ENCODE data around the gene TRAPPC5.
A peak's percentile ranks its signal among the peaks of the same experiment; 100 is the strongest.
"Not testable (repeated sequence)": the region's sequence is repeated elsewhere in the genome, so short reads cannot be mapped to it uniquely, and the experiment has no call there.

TRAPPC5 gene

DNA sequence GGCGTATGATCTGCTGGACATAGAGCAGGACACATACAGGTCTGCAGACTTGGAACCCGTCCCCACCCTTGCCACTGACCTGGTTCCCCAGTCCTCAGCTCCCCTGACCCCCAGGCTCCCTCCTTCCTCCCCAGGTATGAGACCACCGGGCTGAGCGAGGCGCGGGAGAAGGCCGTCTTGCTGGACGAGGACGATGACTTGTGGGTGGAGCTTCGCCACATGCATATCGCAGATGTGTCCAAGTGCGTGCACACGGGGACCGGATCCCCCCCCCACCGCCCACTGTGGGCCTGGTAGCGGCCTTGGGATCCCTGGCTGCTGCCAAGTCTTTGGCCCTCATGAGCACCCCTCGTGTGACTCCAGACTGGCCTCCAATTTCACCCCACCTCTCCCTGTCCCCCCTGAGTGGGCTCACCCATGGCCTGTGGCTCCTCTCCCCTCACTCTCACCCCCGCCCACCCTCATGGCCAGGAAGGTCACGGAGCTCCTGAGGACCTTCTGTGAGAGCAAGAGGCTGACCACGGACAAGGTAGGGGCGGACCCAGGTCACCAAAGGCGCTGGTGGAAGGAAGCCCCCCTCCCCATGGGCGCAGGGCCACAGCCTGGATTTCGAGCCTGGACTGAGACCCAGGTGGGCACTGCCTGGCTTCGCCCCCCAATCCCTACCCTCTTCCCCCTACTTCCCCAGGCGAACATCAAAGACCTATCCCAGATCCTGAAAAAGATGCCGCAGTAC lies 38.2 kb upstream of the TRAPPC5 start:
- H3K36me3 Mint-ChIP-seq (ENCODE audit: low read depth): peaks cover 8% of the 10 kb centered on the region
- no peaks in the 10 kb centered on the region for H3K9me3 Mint-ChIP-seq
- H3K27me3 Mint-ChIP-seq: no peaks in the 10 kb centered on the region
- ATAC-seq (no peak), DNase-seq (no peak)
- H3K4me1 Mint-ChIP-seq: peaks cover 21% of the 10 kb centered on the region
- H3K27ac Mint-ChIP-seq: no peak overlapping the region
- no peak overlapping the region for H3K4me3 Mint-ChIP-seq

DNA sequence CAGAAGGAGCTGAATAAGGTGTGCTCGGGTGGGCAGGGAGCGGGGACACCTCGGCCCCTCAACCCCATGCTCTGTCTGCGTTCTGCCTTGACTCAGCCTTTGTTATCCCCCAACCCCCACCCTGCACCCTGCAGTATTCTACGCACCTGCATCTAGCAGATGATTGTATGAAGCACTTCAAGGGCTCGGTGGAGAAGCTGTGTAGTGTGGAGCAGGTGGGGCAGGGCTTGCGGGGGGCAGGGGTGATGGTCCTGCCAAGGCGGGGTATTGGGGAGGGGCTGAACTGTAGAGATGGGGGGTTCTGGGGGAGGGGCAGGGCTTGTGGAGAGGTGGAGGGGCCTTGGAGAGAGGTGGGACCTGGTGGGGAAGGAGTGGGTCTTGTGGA lies 37.6 kb upstream of the TRAPPC5 start:
- Mint-ChIP-seq H3K27me3 (no peaks in the 10 kb centered on the region), H3K4me1 (peaks cover 17% of the 10 kb centered on the region), H3K27ac (no peak overlapping the region), H3K36me3 (ENCODE audit: low read depth) (peaks cover 8% of the 10 kb centered on the region), H3K9me3 (no peaks in the 10 kb centered on the region), H3K4me3 (no peak overlapping the region)
- ATAC-seq (no peak), DNase-seq (no peak)

DNA sequence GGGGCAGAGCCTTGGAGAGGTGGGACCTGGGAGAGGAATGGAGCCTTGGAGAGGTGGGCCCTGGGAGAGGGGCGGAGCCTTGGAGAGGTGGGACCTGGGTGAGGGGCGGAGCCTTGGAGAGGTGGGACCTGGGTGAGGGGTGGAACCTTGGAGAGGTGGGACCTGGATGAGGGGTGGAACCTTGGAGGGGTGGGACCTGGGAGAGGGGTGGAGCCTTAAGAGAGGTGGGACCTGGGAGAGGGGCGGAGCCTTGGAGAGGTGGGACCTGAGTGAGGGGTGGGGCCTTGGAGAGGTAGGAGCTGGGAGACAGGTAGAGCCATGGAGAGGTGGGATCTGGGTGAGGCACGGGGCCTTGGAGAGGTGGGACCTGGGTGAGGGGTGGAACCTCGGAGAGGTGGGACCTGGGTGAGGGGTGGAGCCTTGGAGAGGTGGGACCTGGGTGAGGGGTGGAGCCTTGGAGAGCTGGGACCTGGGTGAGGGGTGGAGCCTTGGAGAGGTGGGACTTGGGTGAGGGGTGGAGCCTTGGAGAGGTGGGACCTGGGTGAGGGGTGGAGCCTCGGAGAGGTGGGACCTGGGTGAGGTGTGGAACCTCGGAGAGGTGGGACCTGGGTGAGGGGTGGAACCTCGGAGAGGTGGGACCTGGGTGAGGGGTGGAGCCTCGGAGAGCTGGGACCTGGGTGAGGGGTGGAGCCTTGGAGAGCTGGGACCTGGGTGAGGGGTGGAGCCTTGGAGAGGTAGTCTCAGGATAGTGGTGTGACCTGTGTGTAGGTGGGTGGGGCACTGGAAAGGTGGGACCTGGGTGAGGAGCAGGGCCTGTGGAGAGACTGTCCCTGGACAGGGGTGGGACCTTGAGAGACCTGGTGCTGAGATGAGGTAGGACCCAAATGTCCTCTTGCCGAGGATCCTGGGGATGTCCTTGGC lies 36.7 kb upstream of the TRAPPC5 start:
- H3K4me1 Mint-ChIP-seq: peaks cover 13% of the 10 kb centered on the region
- not testable (repeated sequence) for ATAC-seq; H3K4me3 Mint-ChIP-seq; H3K9me3 Mint-ChIP-seq; H3K36me3 Mint-ChIP-seq (ENCODE audit: low read depth); H3K27me3 Mint-ChIP-seq; H3K27ac Mint-ChIP-seq
- peak; percentile 34 for DNase-seq

DNA sequence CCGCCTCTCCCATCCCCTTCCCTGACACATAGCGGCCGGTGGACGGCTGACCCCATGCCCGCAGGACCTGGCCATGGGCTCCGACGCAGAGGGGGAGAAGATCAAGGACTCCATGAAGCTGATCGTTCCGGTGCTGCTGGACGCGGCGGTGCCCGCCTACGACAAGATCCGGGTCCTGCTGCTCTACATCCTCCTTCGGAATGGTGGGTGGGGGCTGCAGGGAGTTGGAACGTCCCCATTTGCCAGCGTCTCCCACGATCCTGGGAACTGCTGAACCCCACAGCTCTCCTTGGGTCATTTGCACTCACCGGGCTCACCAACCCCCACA lies 36.1 kb upstream of the TRAPPC5 start:
- ATAC-seq (no peak), DNase-seq (no peak)
- Mint-ChIP-seq H3K4me1 (peaks cover 11% of the 10 kb centered on the region), H3K27me3 (no peaks in the 10 kb centered on the region), H3K36me3 (ENCODE audit: low read depth) (peaks cover 8% of the 10 kb centered on the region), H3K4me3 (no peak overlapping the region), H3K27ac (no peak overlapping the region), H3K9me3 (no peaks in the 10 kb centered on the region)

DNA sequence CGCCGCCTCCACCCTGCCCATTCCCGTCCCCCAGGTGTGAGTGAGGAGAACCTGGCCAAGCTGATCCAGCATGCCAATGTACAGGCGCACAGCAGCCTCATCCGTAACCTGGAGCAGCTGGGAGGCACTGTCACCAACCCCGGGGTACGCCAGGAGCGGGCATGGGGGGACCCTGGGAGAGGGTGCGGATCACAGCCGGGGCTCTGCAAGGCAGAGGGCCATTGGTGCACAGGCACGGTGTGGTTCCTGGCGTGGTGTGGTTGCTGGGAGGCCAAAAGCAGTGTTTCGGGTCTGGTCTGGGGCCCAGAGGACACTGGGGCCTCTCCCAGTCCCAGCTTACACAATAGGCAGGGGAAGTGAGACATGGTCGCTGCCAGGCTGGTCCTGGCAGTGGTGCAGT lies 35.5 kb upstream of the TRAPPC5 start:
- Mint-ChIP-seq H3K4me1 (peaks cover 4% of the 10 kb centered on the region), H3K9me3 (no peaks in the 10 kb centered on the region), H3K27ac (no peak overlapping the region), H3K27me3 (no peaks in the 10 kb centered on the region), H3K4me3 (no peak overlapping the region), H3K36me3 (ENCODE audit: low read depth) (peaks cover 4% of the 10 kb centered on the region)
- ATAC-seq: no peak
- DNase-seq: no peak

DNA sequence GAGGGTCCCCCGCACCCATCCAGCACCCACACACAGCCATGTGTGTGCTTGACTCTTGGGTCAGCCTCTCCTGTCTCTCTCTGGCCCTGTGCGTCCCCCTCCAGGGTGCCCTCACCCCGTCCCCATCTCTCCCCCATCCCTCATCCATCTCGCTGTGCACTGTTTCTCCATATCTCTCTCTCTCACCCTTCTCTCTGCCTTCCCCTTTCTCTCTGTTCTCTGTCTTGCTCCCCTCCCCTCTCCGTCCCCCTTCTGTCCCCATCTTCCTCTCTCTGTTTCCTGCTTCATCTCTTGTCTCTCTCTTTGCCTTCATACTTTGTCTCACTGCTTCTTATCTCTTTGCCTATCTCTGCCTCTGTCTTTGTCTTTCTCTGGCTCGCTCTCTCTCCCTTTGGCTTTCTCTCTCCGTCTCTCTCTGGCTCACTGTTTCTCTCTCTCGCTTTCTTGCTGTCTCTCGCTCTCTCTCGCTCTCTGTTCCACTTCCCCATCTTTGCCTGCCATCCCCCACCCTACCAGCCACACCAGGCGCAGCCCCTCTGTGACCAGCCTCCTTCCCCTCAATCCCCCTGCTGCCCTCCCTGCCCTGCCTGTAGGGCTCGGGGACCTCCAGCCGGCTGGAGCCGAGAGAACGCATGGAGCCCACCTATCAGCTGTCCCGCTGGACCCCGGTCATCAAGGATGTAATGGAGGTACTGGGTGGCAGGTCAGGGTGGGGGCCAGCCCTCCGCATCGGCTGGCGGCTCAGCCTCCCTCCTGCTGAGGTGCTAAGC lies 34.8 kb upstream of the TRAPPC5 start:
- Mint-ChIP-seq H3K27me3 (no peaks in the 10 kb centered on the region), H3K9me3 (no peaks in the 10 kb centered on the region), H3K27ac (no peak overlapping the region), H3K36me3 (ENCODE audit: low read depth) (no peaks in the 10 kb centered on the region), H3K4me3 (no peak overlapping the region), H3K4me1 (peaks cover 3% of the 10 kb centered on the region)
- DNase-seq: no peak
- ATAC-seq: no peak

DNA sequence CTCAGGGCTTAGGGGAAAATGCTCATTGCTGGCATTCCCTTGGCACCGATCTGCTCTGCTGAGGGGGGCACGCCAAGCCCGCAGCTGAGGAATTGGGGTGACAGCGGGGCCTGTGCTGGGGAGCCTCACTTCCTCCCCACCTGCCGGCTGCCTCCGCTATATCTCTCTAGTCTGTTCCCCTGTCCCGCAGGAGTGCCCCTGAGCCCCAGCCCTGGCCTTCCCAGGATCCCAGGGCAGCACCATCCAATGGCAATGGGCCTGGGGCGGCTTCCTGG lies 34.3 kb upstream of the TRAPPC5 start:
- H3K27me3 Mint-ChIP-seq: peaks cover 2% of the 10 kb centered on the region
- H3K27ac Mint-ChIP-seq: no peak overlapping the region

DNA sequence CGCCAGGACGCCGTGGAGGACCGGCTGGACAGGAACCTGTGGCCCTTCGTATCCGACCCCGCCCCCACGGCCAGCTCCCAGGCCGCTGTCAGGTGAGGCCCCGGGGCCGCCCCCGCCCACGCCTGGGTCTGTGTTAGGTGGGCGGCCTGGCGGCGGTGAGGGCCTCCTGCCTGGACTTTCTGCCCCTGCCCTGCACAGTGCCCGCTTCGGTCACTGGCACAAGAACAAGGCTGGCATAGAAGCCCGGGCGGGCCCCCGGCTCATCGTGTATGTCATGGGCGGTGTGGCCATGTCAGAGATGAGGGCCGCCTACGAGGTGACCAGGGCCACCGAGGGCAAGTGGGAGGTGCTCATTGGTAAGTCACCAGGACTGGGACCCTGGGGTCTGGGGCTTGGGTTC lies 33.5 kb upstream of the TRAPPC5 start:
- DNase-seq (no peak), ATAC-seq (no peak)
- Mint-ChIP-seq H3K36me3 (ENCODE audit: low read depth) (no peaks in the 10 kb centered on the region), H3K4me3 (no peak overlapping the region), H3K9me3 (no peaks in the 10 kb centered on the region), H3K27ac (no peak overlapping the region), H3K4me1 (peaks cover 6% of the 10 kb centered on the region), H3K27me3 (peaks cover 3% of the 10 kb centered on the region)

More for the DNA sequence above, 34.3 kb upstream of the TRAPPC5 start:
- H3K4me1 Mint-ChIP-seq: peaks cover 3% of the 10 kb centered on the region
- no peak overlapping the region for H3K4me3 Mint-ChIP-seq
- no peaks in the 10 kb centered on the region for H3K36me3 Mint-ChIP-seq (ENCODE audit: low read depth)
- no peak for DNase-seq
- no peaks in the 10 kb centered on the region for H3K9me3 Mint-ChIP-seq
- ATAC-seq: no peak

DNA sequence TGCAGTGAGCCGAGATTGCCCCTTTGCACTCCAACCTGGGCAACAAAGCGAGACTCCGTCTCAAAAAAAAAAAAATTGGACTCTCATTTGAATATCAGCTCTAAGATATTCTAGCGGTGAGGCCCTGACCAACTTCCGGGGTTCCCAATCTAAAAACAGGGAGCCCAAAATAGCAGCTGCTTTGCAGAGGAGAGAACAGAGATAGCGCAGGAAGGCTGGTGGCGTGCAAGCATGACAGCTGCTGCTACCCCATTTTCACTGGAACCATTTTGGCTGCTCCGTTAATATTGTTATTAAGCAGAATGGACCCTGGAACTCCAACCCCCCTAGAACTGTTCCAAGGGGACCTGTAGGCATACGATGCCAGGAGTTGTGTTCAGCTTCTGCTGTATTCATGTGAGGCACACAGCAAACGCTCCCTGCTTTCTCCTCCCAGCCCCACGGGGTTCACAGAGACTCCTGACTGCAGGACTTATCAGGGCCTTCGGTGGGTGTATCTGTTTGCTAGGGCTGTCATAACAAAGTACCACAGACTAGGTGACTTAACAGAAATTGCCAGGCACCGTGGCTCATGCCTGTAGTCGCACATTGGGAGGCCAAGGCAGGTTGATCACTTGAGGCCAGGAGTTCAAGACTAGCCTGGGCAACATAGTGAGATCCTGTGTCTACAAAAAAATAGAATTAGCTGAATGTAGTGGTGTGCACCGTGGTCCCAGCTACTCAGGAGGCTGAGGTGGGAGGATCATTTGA lies 32.2 kb upstream of the TRAPPC5 start:
- Mint-ChIP-seq H3K36me3 (ENCODE audit: low read depth) (no peaks in the 10 kb centered on the region), H3K27me3 (peaks cover 5% of the 10 kb centered on the region), H3K4me3 (no peak overlapping the region)

DNA sequence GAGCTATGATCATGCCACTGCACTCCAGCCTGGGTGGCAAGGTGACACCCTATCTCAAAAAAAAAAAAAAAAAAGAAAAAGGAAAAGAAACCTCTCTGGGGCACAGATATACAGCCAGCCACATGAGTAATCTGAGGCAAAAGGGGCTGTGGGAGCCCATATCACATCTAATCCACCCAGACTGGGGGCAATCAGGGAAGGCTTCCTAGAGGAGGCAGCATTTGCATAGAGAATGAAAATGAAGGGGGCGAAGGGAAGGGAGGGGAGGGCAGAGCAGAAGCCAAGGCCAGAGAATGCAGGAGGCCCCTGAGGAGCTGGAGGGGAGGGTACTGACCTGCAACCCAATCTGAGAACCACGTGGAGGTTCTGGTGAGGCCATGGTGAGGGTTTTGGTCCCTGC lies 30.5 kb upstream of the TRAPPC5 start:
- H3K4me3 Mint-ChIP-seq: no peak overlapping the region
- no peak for ATAC-seq
- H3K27ac Mint-ChIP-seq: no peak overlapping the region
- no peaks in the 10 kb centered on the region for H3K9me3 Mint-ChIP-seq
- H3K36me3 Mint-ChIP-seq (ENCODE audit: low read depth): no peaks in the 10 kb centered on the region
- no peak for DNase-seq
- peaks cover 12% of the 10 kb centered on the region for H3K4me1 Mint-ChIP-seq
- H3K27me3 Mint-ChIP-seq: peaks cover 5% of the 10 kb centered on the region

More for the DNA sequence above, 32.2 kb upstream of the TRAPPC5 start:
- ATAC-seq: no peak
- Mint-ChIP-seq H3K9me3 (no peaks in the 10 kb centered on the region), H3K4me1 (peaks cover 12% of the 10 kb centered on the region), H3K27ac (no peak overlapping the region)
- no peak for DNase-seq

DNA sequence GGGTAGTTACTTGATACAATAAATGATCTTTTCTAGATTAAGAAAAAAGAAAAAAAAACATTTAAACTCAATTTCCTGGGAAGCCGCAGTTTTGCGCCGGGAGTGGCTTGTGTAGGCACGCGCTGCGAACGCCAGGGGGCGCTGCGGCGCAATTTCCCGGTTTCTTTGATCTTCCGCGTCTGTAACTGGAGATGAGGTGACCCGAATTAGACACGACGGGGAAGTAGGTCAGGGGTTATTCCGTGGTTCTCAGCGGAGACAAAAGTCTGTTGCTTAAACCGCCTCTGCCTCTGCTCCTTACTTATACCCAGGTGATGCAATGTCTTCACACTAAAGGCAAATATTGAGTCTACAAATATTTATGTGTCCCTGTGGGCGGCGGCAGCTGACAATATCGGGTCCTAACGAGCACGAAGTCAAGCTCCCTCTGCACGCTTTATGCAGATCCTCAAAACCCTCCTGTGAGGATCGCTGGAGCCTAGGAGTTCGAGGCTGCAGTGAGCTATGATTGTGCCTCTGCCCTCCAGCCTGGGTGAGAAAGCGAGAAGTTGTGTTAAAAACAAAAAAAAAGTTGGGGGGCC lies 28.5 kb upstream of the TRAPPC5 start:
- ATAC-seq: peak; percentile 77
- no peaks in the 10 kb centered on the region for H3K9me3 Mint-ChIP-seq
- H3K4me1 Mint-ChIP-seq: peaks cover 18% of the 10 kb centered on the region
- peak overlapping the region; percentile 18 for H3K27ac Mint-ChIP-seq
- H3K36me3 Mint-ChIP-seq (ENCODE audit: low read depth): no peaks in the 10 kb centered on the region
- peak; percentile 90 for DNase-seq
- H3K4me3 Mint-ChIP-seq: peak overlapping the region; percentile 40
- H3K27me3 Mint-ChIP-seq: peaks cover 5% of the 10 kb centered on the region

DNA sequence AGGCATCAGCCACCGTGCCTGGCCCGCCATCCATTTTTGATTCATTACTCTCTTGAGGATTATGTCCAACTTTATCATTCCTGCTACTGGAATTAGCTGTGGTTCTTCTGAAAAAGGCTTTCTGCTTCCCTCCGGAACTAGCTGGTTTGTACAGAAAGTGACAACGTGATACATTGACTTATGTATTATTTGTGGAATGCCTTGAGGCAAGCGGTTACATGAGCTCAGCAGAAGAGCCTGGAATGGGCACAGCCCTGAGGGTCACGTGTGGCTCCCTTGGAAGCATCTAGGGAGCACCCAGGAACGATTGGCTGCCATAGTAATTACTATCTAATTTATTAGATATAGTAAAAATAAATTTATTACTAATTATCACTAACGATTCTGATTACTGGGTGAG lies 26.2 kb upstream of the TRAPPC5 start:
- DNase-seq: no peak
- no peak for ATAC-seq
- H3K4me3 Mint-ChIP-seq: no peak overlapping the region
- peaks cover 5% of the 10 kb centered on the region for H3K27me3 Mint-ChIP-seq
- H3K9me3 Mint-ChIP-seq: no peaks in the 10 kb centered on the region
- H3K4me1 Mint-ChIP-seq: peaks cover 32% of the 10 kb centered on the region
- H3K36me3 Mint-ChIP-seq (ENCODE audit: low read depth): no peaks in the 10 kb centered on the region
- H3K27ac Mint-ChIP-seq: no peak overlapping the region

DNA sequence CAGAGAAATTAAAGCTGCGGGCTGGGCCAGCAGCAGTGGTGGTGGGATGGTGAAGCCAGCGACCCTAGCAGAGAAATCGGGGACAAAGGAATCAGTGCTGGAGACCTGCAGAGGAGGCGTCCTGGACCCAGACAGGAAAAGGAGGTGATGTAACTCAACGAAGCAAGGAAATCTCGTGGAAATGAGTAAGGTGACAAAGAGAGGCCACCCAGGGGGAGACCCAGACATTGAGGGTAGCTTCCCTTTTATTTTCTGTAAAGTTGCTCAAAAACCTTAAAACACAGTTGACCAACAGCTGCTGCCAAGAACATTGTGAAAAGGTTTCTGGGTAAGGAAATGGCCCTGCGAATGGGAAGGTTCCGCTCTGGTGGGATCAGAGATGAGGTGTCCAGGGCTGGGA lies 25.1 kb upstream of the TRAPPC5 start:
- no peaks in the 10 kb centered on the region for H3K9me3 Mint-ChIP-seq
- DNase-seq: no peak
- H3K36me3 Mint-ChIP-seq (ENCODE audit: low read depth): no peaks in the 10 kb centered on the region
- H3K27me3 Mint-ChIP-seq: peaks cover 5% of the 10 kb centered on the region
- no peak overlapping the region for H3K4me3 Mint-ChIP-seq
- no peak overlapping the region for H3K27ac Mint-ChIP-seq
- peaks cover 32% of the 10 kb centered on the region for H3K4me1 Mint-ChIP-seq
- no peak for ATAC-seq

DNA sequence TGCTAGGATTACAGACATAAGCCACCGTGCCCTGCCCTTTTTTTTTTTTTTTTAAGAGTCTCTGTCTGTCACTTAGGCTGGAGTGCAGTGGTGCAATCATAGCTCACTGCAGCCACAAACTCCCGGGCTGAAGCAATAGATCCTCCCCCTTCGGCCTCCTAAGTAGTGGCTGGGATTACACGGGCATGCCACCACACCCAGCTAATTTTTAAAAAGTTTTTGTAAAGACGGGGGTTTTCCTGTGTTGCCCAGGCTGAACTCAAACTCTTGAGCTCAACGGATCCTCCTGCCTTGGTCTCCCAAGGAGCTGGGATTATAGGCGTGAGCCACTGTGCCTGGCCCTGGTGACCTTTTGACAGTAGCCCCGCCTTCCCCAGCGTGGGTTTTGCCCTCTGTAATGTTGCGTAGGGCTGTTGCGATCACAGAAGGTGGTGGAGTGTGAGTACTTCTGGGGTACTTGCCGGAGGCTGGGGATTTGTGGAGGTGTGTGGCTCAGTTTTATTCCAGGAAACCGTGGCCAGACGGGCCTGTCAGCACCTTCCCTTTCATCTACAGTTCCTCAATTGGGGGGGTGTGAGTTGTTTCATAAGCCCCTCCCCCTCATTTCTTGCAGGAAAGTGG lies 23.4 kb upstream of the TRAPPC5 start:
- DNase-seq: peak; percentile 74
- peak overlapping the region; percentile 39 for H3K27ac Mint-ChIP-seq
- H3K9me3 Mint-ChIP-seq: no peaks in the 10 kb centered on the region
- ATAC-seq: peak; percentile 91
- H3K4me3 Mint-ChIP-seq: peak overlapping the region; percentile 63
- peaks cover 28% of the 10 kb centered on the region for H3K4me1 Mint-ChIP-seq
- no peaks in the 10 kb centered on the region for H3K36me3 Mint-ChIP-seq (ENCODE audit: low read depth)
- peaks cover 2% of the 10 kb centered on the region for H3K27me3 Mint-ChIP-seq
